ENCODE measurements around the gene SMIM13. TPM values are rescaled to one million over a fixed set of nuclear protein-coding genes. Genes with fewer than 3 reads are reported as not detected.

The SMIM13 gene
- 11.5 and 11.8 TPM in 2 replicates for total RNA-seq

GRCh38 chr6:11093626-11094410 lies at the start of gene SMIM13:
Gene SMIM13, plus strand, starts transcription at chr6:11093834. Its CDS starts 480 bp downstream, at chr6:11094314.
- intact Hi-C loops (cut with micrococcal nuclease), result loop anchor here (1.0 to 10.0 kb wide), 19 partner anchors 50 to 958 kb away; partner anchors contain the start of genes C6orf52, MAK, NEDD9 and PAK1IP1

- intact Hi-C loops (cut with micrococcal nuclease), result no loop called here
Observed at GRCh38 chr6:11043961-11044711, 49.5 kb upstream of the SMIM13 start, which contains the start of gene ELOVL2. Gene ELOVL2, minus strand, starts transcription at chr6:11044305. Its CDS starts 75 bp downstream, at chr6:11044230.

- intact Hi-C loops (cut with micrococcal nuclease), result no loop called here
Observed at GRCh38 chr6:11044712-11045167, 48.9 kb upstream of the SMIM13 start.

- intact Hi-C loops (cut with micrococcal nuclease), result no loop called here
Observed at GRCh38 chr6:11050731-11051130, 42.9 kb upstream of the SMIM13 start.

- intact Hi-C loops (cut with micrococcal nuclease), result no loop called here
Observed at GRCh38 chr6:11053307-11053706, 40.3 kb upstream of the SMIM13 start.

- intact Hi-C loops (cut with micrococcal nuclease), result no loop called here
Observed at GRCh38 chr6:11054722-11055121, 38.9 kb upstream of the SMIM13 start.

GRCh38 chr6:11055127-11055627 lies 38.5 kb upstream of the SMIM13 start:
- intact Hi-C loops (cut with micrococcal nuclease), result no loop called here

- intact Hi-C loops (cut with micrococcal nuclease), result no loop called here
Observed at GRCh38 chr6:11056871-11057270, 36.8 kb upstream of the SMIM13 start.

- intact Hi-C loops (cut with micrococcal nuclease), result no loop called here
Observed at GRCh38 chr6:11058406-11058805, 35.2 kb upstream of the SMIM13 start.

GRCh38 chr6:11062083-11062482 lies 31.6 kb upstream of the SMIM13 start:
- intact Hi-C loops (cut with micrococcal nuclease), result no loop called here

GRCh38 chr6:11062715-11063114 lies 30.9 kb upstream of the SMIM13 start:
- intact Hi-C loops (cut with micrococcal nuclease), result no loop called here

- intact Hi-C loops (cut with micrococcal nuclease), result no loop called here
Observed at GRCh38 chr6:11064836-11065235, 28.8 kb upstream of the SMIM13 start.

GRCh38 chr6:11065436-11066202 lies 28.0 kb upstream of the SMIM13 start:
- intact Hi-C loops (cut with micrococcal nuclease), result no loop called here

GRCh38 chr6:11066505-11067347 lies 26.9 kb upstream of the SMIM13 start:
- intact Hi-C loops (cut with micrococcal nuclease), result no loop called here

- intact Hi-C loops (cut with micrococcal nuclease), result no loop called here
Observed at GRCh38 chr6:11067348-11067747, 26.3 kb upstream of the SMIM13 start.

- intact Hi-C loops (cut with micrococcal nuclease), result loop anchor here (1.0 to 2.0 kb wide), 5 partner anchors 115 to 591 kb away; no protein-coding TSS in a partner anchor
Observed at GRCh38 chr6:11069760-11070159, 23.9 kb upstream of the SMIM13 start.

- intact Hi-C loops (cut with micrococcal nuclease), result no loop called here
Observed at GRCh38 chr6:11072101-11072500, 21.5 kb upstream of the SMIM13 start.

- intact Hi-C loops (cut with micrococcal nuclease), result no loop called here
Observed at GRCh38 chr6:11076540-11076939, 17.1 kb upstream of the SMIM13 start.

GRCh38 chr6:11078266-11078665 lies 15.4 kb upstream of the SMIM13 start:
- intact Hi-C loops (cut with micrococcal nuclease), result no loop called here

GRCh38 chr6:11080296-11080695 lies 13.3 kb upstream of the SMIM13 start:
- intact Hi-C loops (cut with micrococcal nuclease), result no loop called here
